Nephron progenitor cell (in vitro differentiated cells): ENCODE data around the gene TMIE.
"Not testable (repeated sequence)": the region's sequence is repeated elsewhere in the genome, so short reads cannot be mapped to it uniquely, and the experiment has no call there.

Experiments
- DNase-seq: peaks from one replicate; pipeline ENCODE4 v3.0.0; 2021
- H3K27ac Mint-ChIP-seq: 2 replicates; pipeline ENCODE4 v1.8.0; 2021; ENCODE audit warnings: mild to moderate bottlenecking, moderate library complexity, mixed read lengths
- H3K27me3 Mint-ChIP-seq: 2 replicates; pipeline ENCODE4 v1.8.0; 2021; ENCODE audit warnings: mild to moderate bottlenecking, low read depth, mixed read lengths; ENCODE audit not compliant: poor library complexity
- H3K36me3 Mint-ChIP-seq: 2 replicates; pipeline ENCODE4 v1.8.0; 2021; ENCODE audit warnings: low read depth, mixed read lengths
- H3K4me1 Mint-ChIP-seq: 2 replicates; pipeline ENCODE4 v1.8.0; 2021; ENCODE audit warnings: mixed read lengths
- H3K4me3 Mint-ChIP-seq: 2 replicates; pipeline ENCODE4 v1.8.0; 2021; ENCODE audit warnings: mild to moderate bottlenecking, moderate library complexity, mixed read lengths
- H3K9me3 Mint-ChIP-seq: 2 replicates; pipeline ENCODE4 v1.8.0; 2021; ENCODE audit warnings: mild to moderate bottlenecking, moderate library complexity, mixed read lengths
- CTCF ChIP-seq: fragments of 200-600 bp; sonication (generic); IDR thresholded peaks from 2 replicates; pipeline ENCODE4 v1.5.0; 2021; ENCODE audit warnings: antibody characterized with exemption

TMIE gene

GRCh38 chr3:46702246-46703012 lies 1.2 kb downstream of the TMIE start:
- H3K4me3 Mint-ChIP-seq: no peak overlapping the region
- peaks cover 31% of the 10 kb centered on the region for H3K27me3 Mint-ChIP-seq
- H3K27ac Mint-ChIP-seq: peak overlapping the region; percentile 86
- H3K9me3 Mint-ChIP-seq: no peaks in the 10 kb centered on the region
- TF ChIP-seq CTCF: no peak
- no peaks in the 10 kb centered on the region for H3K36me3 Mint-ChIP-seq
- DNase-seq: no peak
- peaks cover 47% of the 10 kb centered on the region for H3K4me1 Mint-ChIP-seq

GRCh38 chr3:46703013-46703520 lies 1.9 kb downstream of the TMIE start:
- peaks cover 31% of the 10 kb centered on the region for H3K27me3 Mint-ChIP-seq
- H3K4me1 Mint-ChIP-seq: peaks cover 44% of the 10 kb centered on the region
- no peaks in the 10 kb centered on the region for H3K36me3 Mint-ChIP-seq
- H3K4me3 Mint-ChIP-seq: no peak overlapping the region
- TF ChIP-seq CTCF: no peak
- no peaks in the 10 kb centered on the region for H3K9me3 Mint-ChIP-seq
- DNase-seq: no peak
- no peak overlapping the region for H3K27ac Mint-ChIP-seq

- not testable (repeated sequence) for H3K9me3 Mint-ChIP-seq, H3K4me3 Mint-ChIP-seq, H3K27ac Mint-ChIP-seq, DNase-seq, H3K36me3 Mint-ChIP-seq
- H3K27me3 Mint-ChIP-seq: peaks cover 30% of the 10 kb centered on the region
- peaks cover 42% of the 10 kb centered on the region for H3K4me1 Mint-ChIP-seq
Measured at GRCh38 chr3:46704346-46704745, 3.2 kb downstream of the TMIE start.

- Mint-ChIP-seq H3K4me3 (no peak overlapping the region), H3K27me3 (peaks cover 24% of the 10 kb centered on the region), H3K9me3 (no peaks in the 10 kb centered on the region), H3K4me1 (peaks cover 35% of the 10 kb centered on the region), H3K27ac (no peak overlapping the region), H3K36me3 (no peaks in the 10 kb centered on the region)
- peak; percentile 97 for TF ChIP-seq CTCF
- peak; percentile 77 for DNase-seq
Measured at GRCh38 chr3:46705022-46705530, 3.9 kb downstream of the TMIE start.

GRCh38 chr3:46705751-46706552 lies 4.8 kb downstream of the TMIE start:
- Mint-ChIP-seq H3K4me3 (no peak overlapping the region), H3K27me3 (peaks cover 16% of the 10 kb centered on the region), H3K36me3 (no peaks in the 10 kb centered on the region), H3K27ac (peak overlapping the region; percentile 62), H3K4me1 (peaks cover 32% of the 10 kb centered on the region), H3K9me3 (no peaks in the 10 kb centered on the region)
- no peak for DNase-seq
- TF ChIP-seq CTCF: no peak

- H3K27ac Mint-ChIP-seq: no peak overlapping the region
- TF ChIP-seq CTCF: no peak
- no peak for DNase-seq
Measured at GRCh38 chr3:46706771-46707582, 5.8 kb downstream of the TMIE start.

More at GRCh38 chr3:46706771-46707582, 5.8 kb downstream of the TMIE start:
- no peaks in the 10 kb centered on the region for H3K9me3 Mint-ChIP-seq
- H3K4me1 Mint-ChIP-seq: peaks cover 36% of the 10 kb centered on the region
- H3K4me3 Mint-ChIP-seq: no peak overlapping the region
- H3K27me3 Mint-ChIP-seq: peaks cover 13% of the 10 kb centered on the region
- no peaks in the 10 kb centered on the region for H3K36me3 Mint-ChIP-seq
